T47D (cell line): ENCODE data around the gene PCAT7.
"Not testable (repeated sequence)": the region's sequence is repeated elsewhere in the genome, so short reads cannot be mapped to it uniquely, and the experiment has no call there.

Source experiments
- DNase-seq, 2 experiments: peaks; one replicate each; pipeline versions ENCODE4 v3.0.0 to v3.0.0-alpha.2; 2011 to 2012; ENCODE audit warnings: low read depth in 1 of 2, low spot score in 1 of 2
- JUND ChIP-seq: IDR thresholded peaks from 2 replicates; pipeline ENCODE4 v1.6.1; 2012; ENCODE audit warnings: low read depth
- in situ Hi-C: cut with HindIII; loops from 2 replicates; pipeline ENCODE4 v1.10.0; 2016; ENCODE audit warnings: low sequenced_read_pairs, low pct_unique_long_range_greater_than_20kb

The PCAT7 gene

GRCh38 chr9:94568972-94569712 is 14.3 kb downstream of the PCAT7 start:
- no peak for DNase-seq
- no peak for TF ChIP-seq JUND
- in situ Hi-C loops, result no loop called here

GRCh38 chr9:94576131-94576530 is 21.2 kb downstream of the PCAT7 start:
- no peak for TF ChIP-seq JUND
- DNase-seq, result no peak
- in situ Hi-C loops, result no loop called here

GRCh38 chr9:94577036-94577435 is 22.2 kb downstream of the PCAT7 start:
- no peak for DNase-seq
- no peak for TF ChIP-seq JUND
- in situ Hi-C loops, result no loop called here

GRCh38 chr9:94577571-94577970 is 22.7 kb downstream of the PCAT7 start:
- no peak for DNase-seq
- no peak for TF ChIP-seq JUND
- in situ Hi-C loops, result no loop called here

GRCh38 chr9:94581728-94582127 is 26.8 kb downstream of the PCAT7 start:
- no peak for TF ChIP-seq JUND
- in situ Hi-C loops, result no loop called here
- DNase-seq, result no peak

GRCh38 chr9:94584555-94584954 is 29.7 kb downstream of the PCAT7 start:
- in situ Hi-C loops, result no loop called here
- TF ChIP-seq JUND, result no peak
- DNase-seq, result no peak

GRCh38 chr9:94586316-94586715 is 31.4 kb downstream of the PCAT7 start:
- no peak for TF ChIP-seq JUND
- DNase-seq, result no peak
- in situ Hi-C loops, result no loop called here

GRCh38 chr9:94586814-94587213 is 31.9 kb downstream of the PCAT7 start:
- no peak for TF ChIP-seq JUND
- DNase-seq, result no peak
- in situ Hi-C loops, result no loop called here

- no peak for DNase-seq
- in situ Hi-C loops, result no loop called here
- TF ChIP-seq JUND, result no peak
These were observed 33.8 kb downstream of the PCAT7 start for GRCh38 chr9:94588681-94589080.

GRCh38 chr9:94591046-94591545 is 36.2 kb downstream of the PCAT7 start:
- in situ Hi-C loops, result not testable (repeated sequence)

GRCh38 chr9:94591876-94592275 is 37.0 kb downstream of the PCAT7 start:
- no peak for TF ChIP-seq JUND
- in situ Hi-C loops, result no loop called here
- no peak for DNase-seq

More at GRCh38 chr9:94591046-94591545, 36.2 kb downstream of the PCAT7 start:
- DNase-seq, result not testable (repeated sequence)

- DNase-seq, in situ Hi-C loops: not testable (repeated sequence)
These were observed 37.8 kb downstream of the PCAT7 start for GRCh38 chr9:94592683-94593082.

GRCh38 chr9:94593459-94594345 is 38.8 kb downstream of the PCAT7 start, which contains the start of gene FBP2:
Gene FBP2, minus strand, starts transcription at chr9:94593824. Its CDS starts 98 bp downstream, at chr9:94593726.
- DNase-seq, result no peak
- in situ Hi-C loops, result no loop called here
- no peak for TF ChIP-seq JUND
